Endometrium (tissue), 2 donors: ENCODE data around the gene BMP10.

Source experiments
- FAIRE-seq: peaks from 2 replicates; lab custom pipeline; 2012; peaks lifted over from hg19 to GRCh38; lab: Jason Lieb, UNC
- donor health status: control.
- donor health status: control.

The BMP10 gene, protein sequence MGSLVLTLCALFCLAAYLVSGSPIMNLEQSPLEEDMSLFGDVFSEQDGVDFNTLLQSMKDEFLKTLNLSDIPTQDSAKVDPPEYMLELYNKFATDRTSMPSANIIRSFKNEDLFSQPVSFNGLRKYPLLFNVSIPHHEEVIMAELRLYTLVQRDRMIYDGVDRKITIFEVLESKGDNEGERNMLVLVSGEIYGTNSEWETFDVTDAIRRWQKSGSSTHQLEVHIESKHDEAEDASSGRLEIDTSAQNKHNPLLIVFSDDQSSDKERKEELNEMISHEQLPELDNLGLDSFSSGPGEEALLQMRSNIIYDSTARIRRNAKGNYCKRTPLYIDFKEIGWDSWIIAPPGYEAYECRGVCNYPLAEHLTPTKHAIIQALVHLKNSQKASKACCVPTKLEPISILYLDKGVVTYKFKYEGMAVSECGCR

DNA sequence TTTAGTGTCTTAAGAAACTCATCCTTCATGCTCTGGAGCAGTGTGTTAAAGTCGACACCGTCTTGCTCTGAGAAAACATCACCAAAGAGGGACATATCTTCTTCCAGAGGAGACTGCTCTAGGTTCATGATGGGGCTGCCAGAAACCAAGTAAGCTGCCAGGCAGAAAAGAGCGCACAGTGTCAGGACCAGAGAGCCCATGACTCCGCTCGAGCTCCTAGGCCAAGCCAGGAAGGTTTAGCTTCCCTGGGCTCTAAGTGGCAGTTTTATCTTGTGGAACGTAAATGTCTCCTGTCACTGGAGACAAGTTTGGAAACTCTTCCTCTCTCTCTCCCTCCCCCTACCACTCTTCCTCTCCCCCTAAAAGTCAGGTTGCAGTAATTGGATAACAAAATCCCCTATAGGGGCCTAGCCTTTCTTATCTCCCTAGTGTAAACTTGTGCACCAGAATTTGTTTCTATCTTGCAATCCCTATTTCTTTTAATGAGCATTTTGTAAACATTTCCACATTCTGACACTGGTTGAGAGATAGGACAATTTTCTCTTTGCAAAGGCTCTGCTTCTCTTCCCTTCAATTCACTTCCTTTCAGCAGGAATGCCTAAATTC, at the start of gene BMP10:
TSS of gene BMP10 (minus strand) at position 239 of the 606 bp plus-strand sequence. CDS start at position 200, 39 bp downstream.
- no peak for FAIRE-seq

DNA sequence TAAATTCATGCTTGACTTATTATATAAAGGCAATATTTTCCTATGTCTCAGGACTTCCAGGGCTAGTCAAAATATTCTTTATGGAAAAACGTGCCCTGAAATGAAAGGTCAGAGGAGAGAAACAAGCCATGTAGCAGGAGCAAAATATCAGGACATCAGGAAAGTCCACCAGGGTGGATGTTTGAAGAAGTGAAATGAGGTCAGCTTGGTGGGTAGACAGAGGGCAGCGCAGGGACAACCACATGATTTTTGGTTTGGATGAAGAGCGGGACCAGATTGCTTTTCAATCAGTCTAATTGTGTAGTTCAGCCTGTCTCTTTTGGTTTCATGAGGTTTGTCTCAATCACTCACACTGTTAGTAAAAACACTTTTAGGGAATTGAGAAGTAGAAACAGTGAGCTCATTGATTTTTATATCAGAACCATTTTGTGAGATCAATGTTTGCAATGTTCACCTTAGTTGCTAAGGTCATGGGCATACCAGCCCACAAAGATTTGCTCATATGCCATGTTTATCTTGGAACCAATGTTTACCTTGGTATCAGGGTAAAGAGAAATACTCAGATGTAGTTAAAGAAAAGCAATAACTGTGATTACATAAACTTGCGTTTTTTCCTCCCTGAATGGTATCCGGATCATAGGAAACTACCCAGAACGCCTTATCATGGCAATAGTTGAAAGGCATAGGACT, 49.4 kb upstream of the BMP10 start:
- no peak for FAIRE-seq

DNA sequence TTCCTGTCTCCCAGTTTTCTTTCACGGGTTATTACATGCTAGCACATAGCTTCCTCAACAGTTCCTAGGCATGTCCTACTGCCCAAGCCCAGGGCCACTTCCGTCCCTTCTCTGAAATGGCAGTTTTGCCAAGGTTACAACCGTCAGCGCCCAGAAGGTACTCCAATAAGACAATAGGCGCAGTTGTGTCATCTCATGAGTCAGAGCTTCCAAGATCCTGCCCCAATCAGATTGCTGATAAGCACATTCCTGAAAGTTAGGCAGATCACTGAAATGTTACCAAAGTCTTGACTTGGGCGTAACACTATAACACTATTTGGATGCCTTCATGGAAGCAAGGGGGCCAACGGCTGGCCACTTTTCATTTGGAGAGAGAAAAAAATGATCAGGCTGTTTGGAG, 47.3 kb upstream of the BMP10 start:
- no peak for FAIRE-seq

DNA sequence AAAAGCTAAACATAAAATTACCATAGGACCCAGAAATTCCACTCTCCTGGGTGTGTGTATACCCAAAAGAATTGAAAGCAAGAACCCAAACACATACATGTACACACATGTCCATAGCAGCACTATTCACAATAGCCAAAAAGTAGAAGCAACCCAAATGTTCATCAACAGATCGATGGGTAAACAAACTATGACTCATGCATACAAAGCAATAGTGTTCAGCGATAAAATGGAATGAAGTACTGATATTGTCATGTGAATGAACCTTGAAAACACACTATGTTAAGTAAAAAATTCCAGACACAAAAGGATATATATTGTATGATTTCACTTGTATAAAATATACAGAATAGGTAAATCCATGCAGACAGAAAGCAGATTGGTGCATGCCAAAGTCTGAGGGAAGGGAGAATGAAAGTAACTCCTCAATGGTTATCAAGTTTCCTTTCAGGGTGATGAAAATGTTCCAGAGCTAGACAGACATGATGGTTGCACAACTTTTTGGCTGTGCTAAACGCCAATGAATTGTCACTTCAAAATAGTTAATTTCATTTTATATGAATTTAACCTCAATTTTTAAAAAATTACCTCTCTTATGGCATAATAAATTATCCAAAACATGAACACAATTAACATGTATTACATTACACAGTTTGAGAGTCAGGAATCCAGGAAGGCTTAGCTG, 46.0 kb upstream of the BMP10 start:
- no peak for FAIRE-seq

DNA sequence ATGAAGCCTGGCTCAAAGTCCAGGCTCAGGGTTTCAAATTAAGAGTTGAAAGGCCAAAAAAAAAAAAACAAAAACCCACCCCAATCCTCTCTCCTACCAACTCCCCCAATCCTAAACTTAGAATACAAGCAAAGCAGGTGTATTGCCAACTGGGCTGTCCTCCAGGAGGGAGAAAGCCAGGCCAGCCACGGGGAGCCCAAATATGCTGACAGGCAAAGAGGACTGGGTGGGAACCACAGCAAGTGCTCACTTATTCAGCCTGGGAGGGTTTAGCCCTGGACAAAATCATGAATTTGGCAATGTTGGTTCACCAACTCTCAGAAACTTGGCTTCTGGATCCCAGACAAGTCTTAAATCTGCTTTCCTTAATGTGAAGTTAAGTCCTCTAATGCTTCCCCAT, 45.0 kb upstream of the BMP10 start:
- FAIRE-seq, result no peak

DNA sequence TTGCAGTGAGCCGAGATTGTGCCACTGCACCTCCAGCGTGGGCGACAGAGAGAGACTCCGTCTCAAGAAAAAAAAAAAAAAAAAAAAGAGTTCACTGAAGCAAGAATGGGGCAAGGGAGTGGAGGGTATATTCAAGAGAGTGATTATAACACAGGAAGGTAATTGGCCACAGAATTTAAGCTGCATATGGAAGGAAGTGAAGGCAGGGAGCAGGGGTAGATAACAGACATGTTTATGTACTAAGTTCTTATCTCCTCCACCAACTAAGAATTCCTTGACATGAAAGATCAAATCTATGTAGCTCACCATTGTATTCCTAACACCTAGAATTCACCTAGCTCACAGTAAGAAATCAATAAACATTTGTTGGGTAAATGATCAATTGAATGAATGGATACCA, 44.2 kb upstream of the BMP10 start:
- no peak for FAIRE-seq

DNA sequence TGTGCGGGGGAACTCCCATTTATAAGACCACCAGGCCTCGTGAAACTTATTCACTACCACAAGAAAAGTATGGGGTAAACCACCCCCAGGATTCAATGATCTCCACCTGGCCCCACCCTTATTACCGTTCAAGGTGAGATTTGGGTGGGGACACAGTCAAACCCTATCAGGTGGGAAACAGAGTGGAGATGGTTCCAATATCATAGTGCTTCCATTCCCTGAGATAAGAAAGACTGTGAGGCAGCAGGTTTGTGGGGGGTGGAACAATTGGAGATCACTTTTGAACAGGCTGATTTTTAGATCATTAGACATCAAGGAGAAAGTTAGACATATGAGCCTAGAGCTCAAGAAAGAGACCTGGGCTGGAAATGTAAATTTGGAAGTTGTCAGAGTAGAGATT, 42.2 kb upstream of the BMP10 start:
- FAIRE-seq, result no peak

DNA sequence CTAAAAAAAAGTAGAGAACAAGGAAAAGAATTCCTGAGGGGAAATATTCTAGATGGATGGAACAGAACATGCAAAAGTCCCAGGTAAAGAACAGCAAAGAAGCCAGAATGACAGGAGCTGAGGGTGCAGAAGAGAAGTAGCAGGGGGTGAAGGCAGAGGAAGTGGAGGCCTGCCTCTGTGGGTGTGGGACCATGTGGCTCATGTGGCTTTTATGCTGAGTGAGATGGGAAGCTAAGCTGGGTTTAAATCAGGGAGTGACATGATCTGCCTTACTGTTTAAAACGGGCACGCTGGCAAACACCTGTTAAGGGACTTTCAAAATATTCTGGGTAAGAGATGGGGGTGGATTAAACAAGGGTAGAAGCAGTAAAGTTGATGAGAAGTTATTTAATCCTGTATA, 41.5 kb upstream of the BMP10 start:
- FAIRE-seq, result no peak

DNA sequence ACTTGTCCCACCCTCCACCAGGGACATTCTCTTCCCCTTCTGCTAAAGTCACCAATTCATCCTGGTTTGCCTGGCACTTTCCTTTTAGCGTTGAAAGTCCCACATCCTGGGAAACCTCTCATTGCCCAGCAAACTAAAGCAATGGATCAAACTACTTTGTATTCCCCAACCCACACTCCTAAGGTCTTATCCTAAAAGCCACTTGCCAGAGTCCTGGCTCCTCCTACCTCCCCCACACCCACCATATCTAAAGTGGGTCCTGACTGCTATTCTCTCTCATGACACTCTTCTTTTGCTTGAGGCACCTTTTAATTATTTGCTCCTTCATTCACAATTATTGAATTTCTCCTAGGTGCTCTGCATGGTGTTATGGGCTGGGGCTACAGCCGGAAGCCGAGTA, 40.9 kb upstream of the BMP10 start:
- no peak for FAIRE-seq

DNA sequence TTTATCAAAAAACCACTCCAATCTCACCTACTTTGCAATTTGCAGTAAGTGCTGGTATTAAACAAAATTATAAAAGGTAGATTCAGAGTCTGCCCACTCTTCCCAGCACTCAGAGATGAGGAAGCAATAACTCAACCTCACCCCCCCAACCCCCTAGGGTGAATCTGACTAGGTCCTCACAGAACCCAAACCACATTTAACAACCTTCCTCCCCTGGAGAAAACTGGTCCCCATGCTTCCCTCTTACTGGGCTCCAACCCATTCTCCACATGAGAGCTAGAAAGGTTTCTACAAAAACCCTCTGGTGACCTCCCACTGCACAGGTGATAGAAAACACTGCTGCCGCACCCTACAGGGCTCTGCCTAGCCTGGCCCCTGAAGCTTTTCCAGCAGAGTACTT, 40.5 kb upstream of the BMP10 start:
- no peak for FAIRE-seq

DNA sequence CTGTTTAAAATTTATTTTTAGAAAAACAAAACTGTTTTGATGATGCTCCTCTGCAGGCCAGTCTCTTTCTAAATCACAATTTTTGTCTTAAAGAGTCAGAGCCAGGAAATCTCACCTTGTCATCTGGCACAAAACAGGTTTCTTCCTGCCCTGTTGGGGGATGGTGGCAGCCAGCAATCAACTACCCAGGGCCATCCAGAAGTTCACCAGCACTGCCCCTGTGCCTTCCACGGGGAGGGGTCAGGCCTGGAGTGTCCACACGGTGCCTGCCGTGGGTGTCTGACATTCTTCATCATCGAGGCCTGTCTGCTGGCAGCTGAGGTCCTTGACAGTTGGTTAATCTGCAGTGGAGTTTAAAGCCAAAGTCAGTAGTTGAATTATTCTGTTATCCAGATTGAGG, 40.0 kb upstream of the BMP10 start:
- FAIRE-seq, result no peak

DNA sequence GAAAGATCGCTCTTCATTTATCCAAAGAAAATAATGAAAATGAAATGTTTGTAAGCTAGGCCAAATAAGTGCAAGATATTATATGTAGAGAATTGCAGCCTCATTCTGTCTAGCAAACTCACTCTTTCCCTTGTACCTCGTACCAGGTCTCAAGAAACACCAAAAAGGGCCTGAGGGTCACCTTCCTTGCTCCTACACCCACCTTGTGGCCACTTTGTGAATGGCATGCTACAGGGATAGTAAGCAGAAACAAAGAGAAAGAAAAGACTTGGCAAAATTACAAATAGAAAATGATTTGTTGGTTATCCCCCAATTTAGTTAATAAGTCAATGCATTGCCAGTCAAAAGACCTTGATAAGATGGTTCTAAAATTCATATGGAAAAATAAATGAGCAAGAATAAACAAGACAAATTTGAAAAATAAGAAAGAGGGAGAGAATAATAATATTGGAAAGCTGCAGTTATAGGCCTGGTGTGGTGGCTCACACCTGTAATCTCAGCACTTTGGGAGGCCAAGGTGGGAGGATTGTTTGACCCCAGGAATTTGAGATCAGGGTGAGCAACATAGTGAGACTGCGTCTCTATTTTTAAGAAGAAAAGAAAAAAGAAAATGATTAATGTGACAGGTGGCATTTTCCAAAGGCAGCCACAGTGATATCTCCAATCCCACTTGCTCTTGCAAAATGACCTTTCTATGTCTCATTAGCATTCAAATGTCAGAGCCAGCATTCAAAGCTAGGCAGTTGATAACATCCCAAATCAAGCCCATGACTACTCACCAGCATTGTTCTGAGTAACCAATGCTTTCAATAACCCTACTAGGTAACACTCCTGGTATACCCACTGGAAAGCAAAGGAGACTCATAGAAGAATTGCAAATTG, 38.8 kb upstream of the BMP10 start:
- peak; percentile 62 for FAIRE-seq

DNA sequence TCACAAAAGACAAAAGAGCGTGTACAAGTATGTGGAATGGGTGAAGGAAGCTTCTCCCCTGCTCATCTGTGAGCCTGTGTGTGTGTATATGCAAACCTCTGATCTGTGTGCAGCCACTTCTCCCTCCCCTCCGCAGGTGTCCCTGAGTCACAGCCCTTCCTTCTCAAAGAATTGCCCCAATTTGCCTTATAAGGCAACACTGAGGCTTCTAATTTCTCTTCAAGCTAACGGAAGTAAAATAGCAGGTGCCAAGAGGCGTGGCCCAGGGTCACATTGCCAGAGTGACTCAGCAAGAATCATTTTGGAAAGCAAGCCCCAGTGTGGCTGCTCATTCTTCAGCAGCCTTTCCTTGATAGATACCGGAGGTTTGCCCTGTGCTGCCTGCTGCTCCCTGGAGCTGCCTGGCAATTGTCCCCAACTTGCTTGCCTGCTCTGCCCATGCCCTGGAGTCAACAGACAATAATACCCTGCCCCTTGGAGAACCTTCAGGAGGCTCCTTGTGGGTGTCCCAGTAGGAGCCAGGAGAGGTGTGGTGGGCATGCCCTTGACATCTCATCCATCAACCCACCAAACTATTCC, 37.3 kb upstream of the BMP10 start:
- FAIRE-seq, result no peak

DNA sequence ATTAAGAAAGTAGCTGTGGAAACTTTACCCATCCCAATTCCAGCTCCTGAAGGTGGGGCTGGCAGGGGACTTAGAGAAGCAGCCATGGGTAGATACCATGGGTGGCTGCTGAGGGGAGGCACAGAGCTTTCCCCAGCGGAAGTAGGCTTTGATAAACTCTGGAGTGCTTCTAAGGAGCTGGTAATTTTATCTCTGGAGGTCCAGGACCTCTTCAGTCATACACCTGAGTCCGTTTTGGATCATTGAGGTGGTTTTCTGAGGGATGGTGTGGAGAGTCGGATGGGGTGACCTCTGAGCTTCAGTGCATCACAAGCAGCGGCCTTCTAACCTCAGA, 36.7 kb upstream of the BMP10 start:
- no peak for FAIRE-seq

DNA sequence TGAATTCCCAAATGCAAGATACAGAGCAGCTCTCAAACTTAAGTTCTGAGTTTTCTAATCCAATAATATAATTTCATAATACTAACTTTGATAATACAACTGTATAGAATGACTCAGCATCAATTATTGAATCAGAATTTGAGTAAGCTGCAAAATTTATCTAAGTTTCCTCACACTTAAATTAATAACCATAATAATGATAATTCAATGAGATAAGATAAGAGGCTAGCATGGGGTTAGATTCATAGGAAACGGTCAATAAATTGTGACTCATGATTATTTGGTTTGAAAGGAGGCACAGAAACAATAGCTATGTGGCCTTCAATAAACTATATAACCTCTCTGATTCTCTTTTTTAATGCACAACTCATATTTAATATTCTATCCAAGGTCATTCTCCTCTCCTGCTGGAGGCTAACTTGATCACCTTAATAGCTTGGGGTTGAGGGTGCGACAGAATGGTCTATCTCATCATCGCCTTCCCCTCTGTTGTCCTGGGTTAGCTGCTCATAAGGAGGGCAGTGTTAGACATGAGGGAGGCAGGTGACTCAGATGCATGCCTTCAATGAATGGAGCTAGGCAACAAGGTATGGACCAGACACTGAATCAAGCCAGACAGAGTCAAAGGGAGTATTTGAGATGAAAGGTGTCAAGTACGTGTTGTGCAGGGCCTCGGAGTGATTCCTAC, 36.2 kb upstream of the BMP10 start:
- no peak for FAIRE-seq

DNA sequence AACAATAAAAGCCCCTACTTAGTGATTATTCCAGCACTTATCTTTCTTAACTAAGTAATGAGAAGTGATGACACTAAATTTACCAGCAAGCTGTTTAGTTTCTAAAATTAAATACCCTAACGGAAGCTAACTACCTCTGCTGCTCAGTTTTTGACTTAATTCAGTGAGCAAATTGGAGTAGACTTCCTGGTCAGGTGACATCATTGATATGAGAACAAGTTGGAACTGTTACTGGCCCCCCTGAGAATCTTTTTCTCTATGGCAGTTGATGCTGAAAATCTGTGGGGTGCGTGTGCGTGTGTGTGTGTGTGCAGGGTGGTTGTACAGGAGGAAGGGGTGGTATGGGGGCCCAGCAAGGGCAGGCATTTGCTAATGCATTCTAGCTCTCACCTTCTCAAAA, 35.5 kb upstream of the BMP10 start:
- no peak for FAIRE-seq

DNA sequence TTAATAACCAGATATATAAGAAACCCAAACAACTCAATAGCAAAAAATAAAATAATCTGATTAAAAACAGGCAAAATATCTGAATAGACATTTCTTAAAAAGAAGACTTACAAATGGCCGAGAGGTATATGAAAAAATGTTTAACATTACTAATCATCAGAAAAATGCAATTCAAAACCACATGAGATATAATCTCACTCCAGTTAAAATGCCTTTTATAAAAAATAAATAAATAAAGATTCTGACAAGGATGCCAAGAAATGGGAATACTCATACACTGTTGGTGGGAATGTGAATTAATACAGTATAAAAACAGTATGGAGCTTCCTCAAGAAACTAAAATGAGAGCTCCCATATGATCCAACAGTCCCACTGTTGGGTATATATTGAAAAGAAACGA, 33.9 kb upstream of the BMP10 start:
- no peak for FAIRE-seq

DNA sequence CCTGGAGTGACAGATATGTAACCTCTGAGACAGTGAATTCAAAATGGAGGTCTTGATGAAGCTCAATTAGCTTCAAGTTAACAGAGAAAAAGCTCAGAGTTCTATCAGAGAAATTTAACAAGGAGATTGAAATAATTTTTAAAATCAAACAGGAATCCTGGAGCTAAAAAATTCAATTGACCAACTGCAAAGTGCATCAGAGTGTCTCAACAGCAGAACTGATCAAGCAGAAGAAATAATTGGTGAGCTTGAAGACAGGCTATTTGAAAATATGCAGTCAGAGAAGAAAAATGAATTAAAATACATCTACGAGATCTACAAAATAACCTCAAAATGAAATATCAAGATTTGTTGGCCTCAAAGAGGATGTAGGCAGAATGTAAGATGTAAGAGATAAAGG, 30.4 kb upstream of the BMP10 start:
- FAIRE-seq, result no peak

DNA sequence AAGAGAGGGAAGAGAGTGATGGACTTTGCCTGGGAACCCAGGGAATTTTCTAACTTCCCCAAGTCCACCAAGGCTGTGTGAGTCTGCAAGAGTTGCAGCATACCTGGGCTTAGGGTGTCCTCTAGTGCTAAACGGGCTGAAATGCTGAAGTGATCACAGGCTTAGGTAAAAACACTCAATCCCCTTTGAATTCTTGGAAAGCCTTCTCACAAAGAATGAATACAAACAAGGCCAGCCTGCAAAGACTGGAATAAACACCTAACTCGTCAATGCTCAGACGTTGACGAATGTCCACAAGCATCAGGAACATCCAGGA, 30.0 kb upstream of the BMP10 start:
- no peak for FAIRE-seq

DNA sequence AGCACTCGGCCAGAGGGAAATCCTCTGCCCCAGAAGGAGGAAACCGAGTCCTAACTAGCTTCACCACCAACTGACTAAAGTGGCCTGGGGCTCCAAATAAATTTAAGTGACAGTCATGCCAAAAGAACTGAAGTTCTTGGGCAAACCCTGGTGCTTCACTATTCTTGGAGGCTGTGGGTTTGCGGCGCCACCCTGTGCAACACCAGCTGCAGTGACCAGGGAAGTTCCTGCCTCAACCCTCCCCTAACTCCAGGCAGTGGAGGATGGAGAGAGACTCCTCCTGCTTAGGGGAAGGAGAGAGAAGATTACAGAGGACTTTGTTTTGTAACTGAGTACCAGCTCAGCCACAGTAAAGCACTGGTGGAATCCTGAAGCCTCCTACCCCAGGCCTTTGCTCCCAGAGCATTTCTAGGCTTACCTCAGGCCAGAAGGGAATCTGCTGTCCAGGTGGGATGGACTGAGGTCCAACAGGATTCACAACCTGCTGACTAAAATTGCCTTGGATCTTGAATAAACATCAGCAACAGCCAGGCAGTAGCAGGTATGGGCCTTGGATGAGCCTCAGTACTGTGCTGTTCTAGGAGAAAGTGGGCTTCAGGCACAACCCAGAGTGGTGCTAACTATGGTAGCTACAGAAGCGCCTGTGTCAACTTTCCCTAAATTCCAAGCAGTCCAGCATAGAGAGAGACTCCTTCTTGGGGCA, 29.4 kb upstream of the BMP10 start:
- FAIRE-seq, result no peak
